GM21529 (cell line): ENCODE data around the gene GMEB2.
"Not testable (repeated sequence)": the region's sequence is repeated elsewhere in the genome, so short reads cannot be mapped to it uniquely, and the experiment has no call there.

ENCODE experiments used
- ATAC-seq: cut with Tn5 transposase; IDR thresholded peaks from one replicate; pipeline ENCODE4 v1.9.1; 2021; ENCODE audit not compliant: unreplicated experiment

GMEB2 gene

DNA sequence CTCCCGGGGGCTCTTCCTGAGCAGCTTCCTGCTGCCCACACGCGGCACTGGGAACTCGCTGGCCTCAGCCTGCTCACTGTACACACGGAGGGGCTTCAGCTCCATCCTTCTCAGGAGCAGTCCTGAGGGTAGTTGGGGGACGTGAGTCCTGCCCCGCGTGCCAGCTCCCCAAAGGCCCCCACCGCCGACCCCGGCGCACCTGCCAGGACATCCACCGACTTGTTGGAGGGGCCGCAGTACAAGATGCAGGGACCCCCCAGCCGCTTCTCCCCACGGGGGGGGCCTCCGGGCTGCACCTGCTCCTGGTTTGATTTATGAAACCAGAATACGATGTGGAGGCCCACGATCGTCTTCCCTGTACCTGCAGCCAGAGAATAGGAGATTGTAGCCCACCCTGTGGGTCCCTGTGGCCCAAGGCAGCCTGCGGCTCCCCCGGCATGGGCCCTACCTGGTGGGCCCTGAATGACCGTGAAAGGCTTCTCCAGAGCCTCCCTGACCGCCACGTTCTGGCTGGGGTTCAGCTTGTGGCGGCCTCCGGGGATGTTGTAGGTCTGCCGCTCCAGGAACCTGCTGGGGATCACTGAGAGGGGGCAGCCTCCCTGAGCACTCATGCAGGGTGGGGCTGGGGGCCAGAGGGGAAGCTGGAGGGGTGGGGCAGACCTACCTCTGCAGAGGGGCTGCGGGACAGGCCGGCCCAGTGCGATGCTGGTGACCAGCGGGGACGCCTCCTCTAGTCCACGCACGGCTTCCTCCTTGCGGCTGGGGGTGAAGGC lies 65.1 kb downstream of the GMEB2 start:
- ATAC-seq: no peak

DNA sequence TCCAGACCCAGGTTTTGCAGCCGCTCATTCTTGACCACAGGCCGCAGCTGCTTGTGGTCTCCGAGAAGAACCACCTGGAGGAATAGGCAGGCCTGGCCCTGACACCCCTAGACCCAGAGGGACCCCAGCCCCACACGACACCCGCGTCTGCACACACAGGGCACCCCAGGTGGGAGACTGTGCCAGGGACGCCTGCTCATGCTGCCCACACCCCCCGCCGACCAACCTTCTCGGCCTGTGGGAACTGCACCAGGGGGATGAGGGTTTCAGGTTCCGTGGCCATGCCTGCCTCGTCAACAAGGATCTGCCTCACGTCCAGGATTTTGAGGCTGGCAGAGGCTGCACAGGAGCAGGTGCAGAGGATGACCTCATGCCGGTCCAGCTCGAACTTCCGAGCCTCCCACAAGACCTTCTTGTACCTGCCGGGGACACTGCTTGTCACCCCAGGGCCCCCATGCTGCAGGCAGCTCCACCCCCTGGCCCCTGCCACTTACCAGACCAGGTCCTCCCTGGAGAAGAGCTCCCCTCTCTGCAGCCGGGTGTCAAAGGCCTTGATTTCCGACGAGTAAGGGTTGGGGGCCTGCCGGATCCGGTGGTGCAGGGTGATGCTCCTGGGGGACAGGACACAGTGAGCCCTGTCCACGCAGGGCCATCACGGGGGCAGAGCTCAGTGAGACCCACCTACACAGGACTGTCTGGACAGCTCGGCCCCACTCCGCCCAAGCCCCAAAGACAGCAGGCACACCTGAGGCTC lies 65.9 kb downstream of the GMEB2 start:
- no peak for ATAC-seq

DNA sequence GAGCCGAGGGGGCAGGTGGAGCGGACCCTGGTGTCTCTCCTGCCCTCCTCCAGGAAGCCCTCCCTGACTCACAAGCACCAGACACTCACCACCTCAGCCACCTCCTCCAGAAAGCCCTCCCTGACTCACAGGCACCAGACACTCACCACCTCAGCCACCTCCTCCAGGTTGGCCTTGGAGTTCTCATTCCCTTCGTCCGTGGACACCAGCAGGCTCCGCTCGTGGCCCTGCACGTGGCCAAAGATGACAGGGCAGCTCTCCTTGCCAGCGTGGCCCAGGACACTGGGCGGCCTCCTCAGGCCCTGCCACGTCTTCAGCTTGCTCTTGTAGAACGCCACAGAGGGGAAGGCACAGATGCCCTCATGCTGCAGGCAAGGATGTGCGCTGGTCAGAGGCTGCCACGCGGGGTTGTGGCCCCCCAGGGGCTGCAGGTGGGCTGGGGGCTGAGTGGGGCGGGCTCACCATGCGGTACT lies 66.5 kb downstream of the GMEB2 start:
- no peak for ATAC-seq

DNA sequence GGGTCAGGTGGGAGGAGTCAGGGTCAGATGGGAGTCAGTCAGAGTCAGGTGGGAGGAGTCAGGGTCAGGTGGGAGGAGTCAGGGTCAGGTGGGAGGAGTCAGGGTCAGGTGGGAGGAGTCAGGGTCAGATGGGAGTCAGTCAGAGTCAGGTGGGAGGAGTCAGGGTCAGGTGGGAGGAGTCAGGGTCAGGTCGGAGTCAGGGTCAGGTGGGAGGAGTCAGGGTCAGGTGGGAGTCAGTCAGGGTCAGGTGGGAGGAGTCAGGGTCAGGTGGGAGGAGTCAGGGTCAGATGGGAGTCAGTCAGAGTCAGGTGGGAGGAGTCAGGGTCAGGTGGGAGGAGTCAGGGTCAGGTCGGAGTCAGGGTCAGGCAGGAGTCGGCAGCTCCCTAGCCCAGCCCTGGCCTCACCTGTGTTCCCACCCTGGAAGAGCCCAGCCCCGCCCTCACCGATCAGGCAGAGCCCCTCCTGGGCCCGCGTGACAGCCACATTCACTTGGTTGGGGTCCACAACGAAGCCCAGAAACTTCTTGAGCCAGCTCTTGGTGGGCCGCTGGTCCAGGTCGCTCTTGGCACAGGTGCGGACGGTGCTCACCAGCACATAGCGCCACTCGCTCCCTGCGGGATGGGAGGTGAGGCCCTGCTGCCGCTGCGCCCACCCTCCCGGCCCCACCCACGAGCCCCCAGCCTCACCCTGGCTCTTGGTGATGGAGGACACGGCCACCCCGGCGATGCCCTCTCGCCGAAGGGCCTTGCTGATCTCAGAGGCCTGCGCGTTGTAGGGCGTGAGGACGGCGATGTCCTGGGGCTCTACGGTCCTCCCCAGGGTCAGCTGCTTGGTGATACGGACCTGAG lies 67.2 kb downstream of the GMEB2 start:
- not testable (repeated sequence) for ATAC-seq

DNA sequence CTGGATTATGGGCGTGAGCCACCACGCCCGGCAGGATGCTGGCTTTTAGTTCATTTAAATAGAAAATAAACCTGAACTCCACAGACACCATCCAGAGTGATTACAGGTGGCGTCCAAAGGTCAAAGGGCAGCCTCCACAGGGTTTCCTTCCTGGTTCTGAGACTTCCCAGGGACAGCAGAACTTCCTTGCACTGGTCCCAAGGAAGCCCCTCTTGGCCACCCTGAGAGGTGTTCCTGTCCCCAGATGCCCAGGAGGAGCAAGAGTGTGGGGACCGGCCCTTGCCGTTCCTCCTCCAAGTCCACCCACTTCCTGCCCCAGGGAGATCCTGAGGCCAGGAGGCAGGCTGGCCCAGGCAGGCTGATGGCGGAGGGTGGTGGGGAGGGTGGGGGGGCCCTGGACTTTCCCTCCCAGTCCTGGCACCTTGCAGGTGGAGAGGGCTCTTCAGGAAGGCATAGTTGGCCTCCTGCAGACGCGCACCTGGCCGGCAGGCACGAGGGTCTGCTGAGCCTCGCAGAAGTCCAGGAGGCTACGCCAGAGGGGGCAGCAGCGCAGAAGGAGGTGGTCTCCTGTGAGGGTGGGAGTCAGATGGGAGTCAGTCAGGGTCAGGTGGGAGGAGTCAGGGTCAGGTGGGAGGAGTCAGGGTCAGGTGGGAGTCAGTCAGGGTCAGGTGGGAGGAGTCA lies 68.0 kb downstream of the GMEB2 start:
- no peak for ATAC-seq

DNA sequence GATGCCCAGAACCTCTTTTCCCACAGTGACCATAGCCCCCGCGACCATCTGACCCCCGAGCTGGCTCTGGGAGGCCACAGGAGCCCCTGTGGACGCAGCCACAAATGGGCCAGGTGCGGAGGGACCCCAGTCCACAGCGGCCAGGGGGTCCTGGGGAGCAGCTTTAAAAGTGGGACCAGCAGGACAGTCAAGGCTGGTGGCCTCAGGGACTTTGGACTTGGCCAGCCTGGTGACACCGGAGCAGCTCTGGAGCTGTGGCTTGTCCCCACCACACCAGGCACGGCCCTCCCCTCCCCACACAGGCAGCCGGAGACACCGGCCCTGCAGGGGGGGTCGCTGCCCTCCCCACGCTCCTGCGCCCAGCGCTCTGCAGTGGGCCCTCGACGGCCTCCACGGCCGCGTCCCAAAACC lies 69.4 kb downstream of the GMEB2 start:
- ATAC-seq: no peak

DNA sequence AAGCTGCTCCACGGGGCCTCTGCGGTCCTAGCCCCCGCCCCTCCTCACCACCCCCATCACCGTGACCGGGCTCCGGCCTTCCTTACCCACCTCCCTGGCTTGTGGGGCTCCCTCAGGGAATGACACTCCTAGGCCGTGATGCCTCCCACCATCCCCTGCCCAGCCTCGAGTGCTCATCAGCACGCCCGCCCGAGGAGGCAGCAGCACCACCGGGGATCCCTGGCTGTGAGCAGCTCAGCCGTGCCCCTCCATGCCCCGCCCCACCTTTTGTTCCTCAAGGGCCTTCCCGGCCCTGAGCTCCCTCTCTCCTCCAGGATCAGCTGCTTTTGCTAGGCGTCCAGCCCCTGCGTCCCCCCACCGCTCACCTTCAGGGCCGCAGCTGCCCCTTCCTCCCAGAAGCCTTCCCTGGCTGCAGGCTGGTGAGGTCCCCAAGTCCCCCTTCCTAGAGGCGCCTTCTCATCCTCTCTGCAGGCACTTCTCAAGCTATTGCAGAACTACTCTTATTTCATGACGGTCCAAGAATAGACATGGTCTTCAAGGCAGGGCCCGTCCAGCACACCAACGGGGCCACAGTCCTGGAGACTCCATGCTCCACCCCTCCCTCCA lies 69.9 kb downstream of the GMEB2 start:
- ATAC-seq: no peak

DNA sequence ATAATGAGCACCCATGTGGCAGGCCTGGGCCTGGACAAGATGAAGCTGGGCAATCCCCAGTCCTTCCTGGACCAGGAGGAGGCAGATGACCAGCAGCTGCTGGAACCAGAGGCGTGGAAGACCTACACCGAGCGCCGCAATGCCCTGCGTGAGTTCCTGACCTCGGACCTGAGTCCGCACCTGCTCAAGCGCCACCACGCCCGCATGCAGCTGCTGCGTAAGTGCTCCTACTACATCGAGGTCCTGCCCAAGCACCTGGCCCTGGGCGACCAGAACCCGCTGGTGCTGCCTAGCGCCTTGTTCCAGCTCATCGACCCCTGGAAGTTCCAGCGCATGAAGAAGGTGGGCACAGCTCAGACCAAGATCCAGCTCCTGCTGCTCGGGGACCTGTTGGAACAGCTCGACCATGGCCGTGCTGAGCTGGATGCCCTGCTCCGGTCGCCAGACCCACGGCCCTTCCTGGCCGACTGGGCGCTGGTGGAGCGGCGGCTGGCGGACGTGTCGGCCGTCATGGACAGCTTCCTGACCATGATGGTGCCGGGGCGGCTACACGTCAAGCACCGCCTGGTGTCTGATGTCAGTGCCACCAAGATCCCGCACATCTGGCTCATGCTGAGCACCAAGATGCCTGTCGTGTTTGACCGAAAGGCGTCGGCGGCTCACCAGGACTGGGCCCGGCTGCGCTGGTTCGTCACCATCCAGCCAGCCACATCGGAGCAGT lies 71.1 kb downstream of the GMEB2 start:
- ATAC-seq: no peak

DNA sequence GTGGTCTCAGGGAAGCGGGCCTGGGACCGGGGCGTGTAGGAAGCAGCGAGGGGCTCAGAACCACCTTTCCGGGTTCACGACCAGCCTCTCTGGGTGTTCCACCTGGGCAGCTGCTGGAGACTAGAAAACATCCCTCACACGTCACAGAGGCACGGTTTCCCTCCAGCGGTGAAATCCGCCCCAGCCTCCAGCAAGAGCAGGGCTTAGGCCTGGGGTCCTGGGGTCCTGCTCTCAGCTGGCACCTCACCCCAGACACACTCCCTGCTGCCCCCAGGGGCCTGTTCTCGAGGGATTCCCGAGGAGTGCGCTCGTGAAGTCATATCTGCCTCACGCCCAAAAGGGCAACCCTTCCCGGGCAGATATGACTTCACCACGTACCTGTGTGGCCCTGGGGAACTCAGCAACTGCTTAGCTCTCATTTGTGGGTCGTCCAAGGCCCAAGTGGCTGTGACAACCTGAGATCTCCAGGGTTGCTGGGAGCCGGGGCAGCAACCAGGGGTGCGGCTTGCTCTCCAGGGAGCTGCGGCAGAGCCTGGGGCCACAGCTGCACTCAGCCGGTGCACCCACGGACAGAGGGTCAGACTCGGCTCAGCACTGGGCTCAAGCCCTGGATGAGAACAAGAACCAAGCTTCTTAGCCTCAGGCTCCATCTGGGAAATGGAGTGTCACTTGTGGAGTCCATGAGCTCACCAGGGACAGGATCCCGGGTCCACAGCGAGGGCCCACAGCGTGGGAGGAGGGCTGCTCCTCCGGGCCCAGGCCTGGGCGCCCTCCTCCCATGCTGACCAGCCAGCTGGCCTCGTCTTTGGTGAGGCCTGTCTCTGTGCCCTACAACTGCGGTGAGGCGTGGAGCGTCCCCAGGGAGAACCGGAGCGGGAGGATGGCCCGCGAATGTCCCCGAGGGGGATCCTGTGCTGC lies 72.3 kb downstream of the GMEB2 start:
- ATAC-seq: no peak

DNA sequence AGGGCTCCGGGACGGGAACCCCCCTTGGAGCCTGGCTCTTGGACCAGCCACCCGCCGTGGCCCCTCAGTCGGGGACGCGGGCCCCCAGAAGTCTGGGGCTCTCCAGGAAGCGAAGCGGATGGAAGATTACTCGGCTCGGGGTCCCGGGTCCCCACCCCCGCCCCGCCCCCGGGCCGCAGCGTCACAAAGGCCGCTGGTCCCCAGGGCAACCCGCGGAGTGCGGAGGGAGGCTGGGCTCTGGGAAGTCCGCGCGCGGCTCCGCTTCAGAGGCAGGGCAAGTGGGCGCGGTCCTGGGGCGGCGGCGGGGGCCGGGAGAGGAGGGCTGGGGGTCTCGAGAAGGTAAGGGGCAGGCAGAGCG lies 73.0 kb downstream of the GMEB2 start, which contains the start of gene FNDC11:
FNDC11 (plus strand) TSS at position 227 of the 358 bp plus-strand sequence. CDS start 1,505 bp downstream, outside the sequence.
- ATAC-seq: peak; percentile 19

DNA sequence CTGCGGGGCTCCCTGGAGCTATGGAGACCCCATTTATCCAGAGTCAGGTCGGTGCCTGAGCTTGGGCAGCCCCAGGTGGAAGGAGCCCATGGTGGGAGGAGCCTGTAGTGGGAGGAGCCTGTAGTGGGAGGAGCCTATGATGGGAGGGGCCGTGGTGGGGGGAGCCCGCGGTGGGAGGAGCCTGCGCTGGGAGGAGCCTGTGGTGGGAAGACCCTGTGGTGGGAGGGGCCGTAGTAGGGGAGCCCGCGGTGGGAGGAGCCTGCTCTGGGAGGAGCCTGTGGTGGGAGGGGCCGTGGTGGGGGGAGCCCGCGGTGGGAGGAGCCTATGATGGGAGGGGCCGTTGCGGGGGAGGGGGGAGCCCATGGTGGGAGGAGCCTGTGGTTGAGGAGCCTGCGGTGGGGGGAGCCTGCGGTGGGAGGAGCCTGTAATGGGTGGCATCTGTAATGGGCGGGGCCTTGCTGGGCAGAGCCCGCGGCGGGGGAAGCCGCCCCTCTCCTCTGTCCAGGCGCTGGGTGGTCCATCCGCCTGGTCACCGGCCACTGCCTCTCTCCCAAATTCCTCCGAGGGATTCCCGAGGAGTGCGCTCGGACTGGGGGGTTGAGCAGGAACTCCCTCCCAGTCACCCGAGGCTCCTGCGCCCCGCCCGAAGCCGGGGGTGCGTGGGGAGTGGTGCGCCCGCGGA lies 73.5 kb downstream of the GMEB2 start:
- ATAC-seq: peak; percentile 31

DNA sequence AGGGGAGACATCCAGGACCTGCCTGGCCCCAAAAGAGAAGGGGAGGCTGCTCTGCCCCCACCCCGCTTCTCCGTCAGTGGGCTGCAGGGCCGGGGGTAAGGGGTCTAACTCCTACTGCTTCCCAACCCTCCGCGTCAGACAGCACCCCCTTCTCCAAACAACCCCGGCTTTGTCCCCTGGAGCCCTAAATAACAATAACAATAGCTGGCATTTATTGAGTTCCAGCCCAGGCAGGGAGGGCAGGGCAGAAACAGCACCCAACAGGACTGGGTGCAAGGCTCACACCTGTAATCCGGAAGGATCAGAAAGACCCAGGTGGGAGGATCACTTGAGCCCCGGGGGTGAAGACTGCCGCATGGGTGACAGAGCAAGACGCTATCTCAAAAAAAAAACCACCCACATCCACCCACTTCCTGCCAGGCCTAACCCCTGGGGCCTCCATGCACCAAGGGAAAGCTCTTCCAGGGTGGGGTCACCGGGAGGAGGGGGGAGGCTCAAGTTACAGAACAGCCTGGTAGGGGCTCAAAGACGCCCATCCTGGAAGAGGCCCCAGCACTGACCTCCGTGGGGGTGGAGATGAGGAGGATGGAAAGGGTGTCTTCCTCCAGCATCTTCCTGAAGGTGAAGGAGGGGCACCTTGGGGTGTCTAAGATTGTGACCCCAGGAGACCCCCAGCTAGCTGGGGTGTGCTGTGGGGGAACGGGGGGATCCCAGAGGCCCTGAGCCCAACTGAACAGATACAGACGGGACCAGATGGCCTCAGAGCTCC lies 74.2 kb downstream of the GMEB2 start:
- ATAC-seq: peak; percentile 36

DNA sequence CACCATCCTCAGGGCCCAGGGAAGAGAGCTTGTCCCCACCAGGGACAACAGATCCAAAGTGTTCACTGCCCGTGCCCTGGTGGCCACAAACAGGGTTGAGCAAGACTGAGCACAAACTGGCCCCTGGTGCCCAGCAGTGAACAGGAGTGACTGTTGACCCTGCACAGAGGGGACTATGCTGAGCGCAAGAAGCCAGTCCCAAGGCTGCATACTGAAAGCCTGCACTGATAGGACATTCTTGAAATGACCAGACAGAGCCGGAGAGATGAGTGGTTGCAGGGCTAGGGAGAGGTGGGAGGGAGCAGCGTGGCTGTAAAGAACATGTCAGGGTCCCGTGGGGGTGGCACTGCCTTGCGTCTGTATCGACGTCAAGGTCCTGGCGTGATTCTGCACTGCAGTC lies 75.8 kb downstream of the GMEB2 start:
- no peak for ATAC-seq

DNA sequence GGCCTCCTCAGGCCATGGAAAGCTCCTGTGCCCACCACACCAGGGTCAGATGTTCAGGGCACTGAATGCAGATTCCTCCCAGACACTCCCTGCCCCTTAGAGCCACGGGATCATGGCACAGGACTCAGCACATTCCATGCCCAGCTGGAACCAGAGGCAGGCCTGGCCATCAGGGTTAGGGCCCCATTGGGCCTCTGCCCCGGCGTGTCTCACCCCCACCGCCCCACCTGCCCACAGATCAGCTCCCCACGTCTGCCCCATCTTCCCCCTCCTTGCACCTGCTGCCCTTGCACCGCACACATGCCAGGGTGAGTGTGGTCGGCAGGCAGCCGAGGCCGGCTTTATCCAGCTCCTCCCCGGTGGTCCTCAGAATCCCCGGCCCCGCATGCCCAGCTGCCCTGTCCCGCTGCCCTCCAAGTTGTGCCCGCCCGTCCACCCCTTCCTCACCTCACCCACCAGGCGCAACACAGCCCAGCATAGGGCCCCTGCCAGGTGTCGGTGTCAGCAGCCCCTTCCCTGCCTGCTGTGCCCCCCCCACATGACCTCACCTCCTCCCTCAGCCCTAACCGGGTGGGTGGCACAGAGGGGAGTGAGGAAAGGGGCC lies 77.1 kb downstream of the GMEB2 start:
- ATAC-seq: no peak

DNA sequence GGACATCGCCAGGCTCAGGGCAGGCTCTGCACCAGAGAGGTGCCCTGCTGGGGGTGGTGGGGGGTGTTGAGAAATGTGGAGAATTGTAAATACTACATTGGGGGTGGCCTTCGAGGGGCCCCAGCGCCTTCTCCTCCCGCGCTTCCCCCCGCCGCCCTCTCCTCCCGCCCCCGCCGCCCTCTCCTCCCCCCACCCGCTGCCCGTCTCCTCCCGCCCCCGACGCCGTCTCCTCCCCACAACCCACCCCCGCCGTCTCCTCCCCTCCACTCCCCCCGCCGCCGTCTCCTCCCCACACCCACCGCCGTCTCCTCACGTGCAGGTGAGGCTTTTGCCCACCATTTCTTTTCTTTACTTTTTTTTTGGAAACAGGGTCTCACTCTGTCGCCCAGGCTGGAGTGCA lies 77.9 kb downstream of the GMEB2 start:
- ATAC-seq: no peak

DNA sequence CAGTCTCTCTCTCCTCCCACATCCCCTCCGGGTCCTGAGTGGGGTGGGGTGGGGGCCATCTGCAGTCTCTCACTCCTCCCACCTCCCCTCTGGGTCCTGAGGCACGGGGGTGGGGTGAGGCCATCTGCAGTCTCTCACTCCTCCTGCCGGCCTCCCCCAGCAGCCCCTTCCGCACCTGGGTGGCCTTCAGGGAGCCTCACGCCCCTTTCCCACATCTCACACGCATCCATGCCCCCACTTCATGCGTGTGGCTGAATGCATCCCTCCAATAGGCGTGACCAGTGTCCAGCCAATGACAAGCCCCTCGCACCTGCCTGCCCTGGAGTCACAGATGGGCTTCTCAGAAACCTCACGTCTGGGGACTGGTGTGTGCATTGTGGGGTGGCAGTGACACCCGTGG lies 78.4 kb downstream of the GMEB2 start:
- ATAC-seq: no peak
